Mesenteric fat pad (tissue), 1 donor: ENCODE data around the gene MRPL58. TPM values are rescaled to one million over a fixed set of nuclear protein-coding genes. Genes with fewer than 3 reads are reported as not detected.
A peak's percentile ranks its signal among the peaks of the same experiment; 100 is the strongest.
"Not testable (repeated sequence)": the region's sequence is repeated elsewhere in the genome, so short reads cannot be mapped to it uniquely, and the experiment has no call there.

Source experiments
- DNase-seq: peaks from one replicate; pipeline ENCODE4 v3.0.0-alpha.2; 2020; ENCODE audit warnings: low spot score
- total RNA-seq: library from RNA; stranded (reverse); fragmentation: NEBNext Ultra II Directional; extraction: Animal tissue kit (Norgen Biotek cat#: 25700); gene quantifications from one replicate; pipeline ENCODE4 v1.2.1, GENCODE V29; 2021
- donor health status: DM: yes; HTN: yes; CAD: no.

The MRPL58 gene
- total RNA-seq, 1 donor from 2014 or later, result 26.4 TPM

DNA sequence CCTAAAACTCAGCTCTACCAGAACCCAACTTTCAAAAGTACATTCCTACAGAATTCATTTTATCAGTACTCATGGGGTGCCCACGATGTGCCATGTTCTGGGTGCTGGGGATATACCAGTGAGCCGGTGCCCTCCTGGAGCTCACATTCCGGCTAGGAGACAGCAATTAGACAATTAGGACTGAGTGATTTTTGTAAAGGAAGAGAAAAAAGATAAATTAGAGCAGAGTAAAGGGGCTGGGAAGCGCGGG is 449 bp upstream of the MRPL58 start:
- DNase-seq, result no peak

DNA sequence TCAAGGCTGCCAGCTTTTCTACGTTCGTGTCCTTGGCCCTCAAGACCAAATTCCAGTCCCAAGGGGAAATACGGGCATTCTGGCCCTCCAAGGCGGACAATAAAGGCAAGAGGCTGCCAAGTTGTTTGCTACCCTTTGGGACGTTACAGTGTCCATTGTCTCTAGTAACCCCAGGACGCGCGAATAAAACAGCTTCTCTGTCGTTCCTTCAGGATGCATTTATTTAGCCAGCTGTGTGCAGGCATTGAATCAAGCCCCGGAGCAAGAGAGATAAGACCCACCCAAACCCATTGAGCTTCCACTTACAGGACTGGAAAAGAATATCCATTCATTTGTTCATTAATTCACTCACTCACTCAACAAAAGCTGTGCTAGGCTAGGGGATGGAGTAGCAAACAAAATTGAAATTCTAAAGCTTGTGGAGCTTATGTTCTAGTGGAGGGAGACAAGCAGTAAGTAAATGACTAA is 656 bp downstream of the MRPL58 start:
- DNase-seq, result no peak

DNA sequence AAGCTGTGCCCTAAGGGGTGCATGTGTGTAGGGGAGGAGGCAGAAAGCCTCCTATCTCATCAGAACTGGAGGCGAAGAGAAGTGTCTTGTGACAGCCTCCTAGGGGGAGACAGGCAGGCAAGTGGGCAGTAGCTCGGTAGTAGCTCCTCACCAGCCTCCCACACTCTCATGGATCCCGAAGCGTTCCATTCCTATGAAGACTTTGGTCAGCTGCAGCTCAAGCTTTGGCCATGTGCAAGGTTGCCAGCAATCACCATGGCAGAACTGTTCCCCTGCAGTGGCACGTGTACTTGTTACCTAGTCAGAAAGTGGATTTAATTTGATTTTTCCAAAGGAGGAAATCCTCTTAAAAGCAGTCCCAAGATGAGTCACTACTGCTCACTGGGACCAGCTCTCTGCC is 6.7 kb downstream of the MRPL58 start:
- no peak for DNase-seq

DNA sequence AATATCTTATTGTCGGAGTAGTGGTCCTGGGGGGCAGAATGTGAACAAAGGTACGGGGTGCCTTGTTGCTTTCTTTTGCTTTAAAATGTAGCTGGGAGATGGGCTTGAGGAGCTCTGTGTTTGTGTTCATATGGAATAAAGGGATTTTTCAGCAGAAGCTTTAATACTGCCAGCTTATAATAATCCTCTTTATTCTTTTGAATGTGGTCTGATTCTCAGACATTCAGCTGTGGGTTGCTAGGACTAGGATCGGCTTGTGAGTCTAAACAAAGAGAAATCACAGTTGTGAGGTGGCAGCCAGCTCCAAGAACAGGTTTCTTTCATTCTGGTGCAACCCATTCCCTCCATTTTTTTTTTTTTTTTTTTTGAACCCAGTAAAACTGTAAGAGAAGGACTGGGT is 7.2 kb downstream of the MRPL58 start:
- DNase-seq, result no peak

DNA sequence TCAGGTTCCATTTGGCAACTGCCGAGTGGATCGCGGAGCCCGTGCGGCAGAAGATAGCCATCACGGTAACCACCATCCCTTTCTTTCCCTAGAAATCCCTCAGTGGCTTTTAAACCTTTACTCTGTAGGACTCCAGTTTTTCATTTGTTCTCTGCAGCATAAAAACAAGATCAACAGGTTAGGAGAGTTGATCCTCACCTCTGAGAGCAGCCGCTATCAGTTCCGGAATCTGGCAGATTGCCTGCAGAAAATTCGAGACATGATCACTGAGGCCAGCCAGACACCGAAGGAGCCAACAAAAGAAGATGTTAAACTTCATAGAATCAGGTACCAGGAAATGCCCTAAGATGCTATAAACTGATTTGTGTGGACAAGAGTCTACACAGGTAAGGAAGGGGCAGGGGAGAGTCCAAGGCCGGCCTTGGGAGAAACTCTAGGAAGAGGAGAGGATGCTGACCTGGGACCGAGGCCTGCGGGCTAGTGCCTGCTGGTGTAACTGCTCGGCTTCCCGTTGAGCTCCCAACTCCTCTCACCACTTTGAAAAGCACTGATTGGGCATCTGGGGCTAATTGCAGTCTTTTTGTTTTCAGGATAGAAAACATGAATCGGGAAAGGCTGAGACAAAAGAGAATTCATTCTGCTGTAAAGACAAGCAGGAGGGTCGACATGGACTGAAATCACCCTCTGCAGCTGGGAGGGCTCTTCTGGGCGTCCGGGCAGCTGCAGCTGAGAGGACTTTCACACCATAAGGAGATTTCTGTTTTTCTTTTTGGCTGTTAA is 8.1 kb downstream of the MRPL58 start:
- DNase-seq, result no peak

DNA sequence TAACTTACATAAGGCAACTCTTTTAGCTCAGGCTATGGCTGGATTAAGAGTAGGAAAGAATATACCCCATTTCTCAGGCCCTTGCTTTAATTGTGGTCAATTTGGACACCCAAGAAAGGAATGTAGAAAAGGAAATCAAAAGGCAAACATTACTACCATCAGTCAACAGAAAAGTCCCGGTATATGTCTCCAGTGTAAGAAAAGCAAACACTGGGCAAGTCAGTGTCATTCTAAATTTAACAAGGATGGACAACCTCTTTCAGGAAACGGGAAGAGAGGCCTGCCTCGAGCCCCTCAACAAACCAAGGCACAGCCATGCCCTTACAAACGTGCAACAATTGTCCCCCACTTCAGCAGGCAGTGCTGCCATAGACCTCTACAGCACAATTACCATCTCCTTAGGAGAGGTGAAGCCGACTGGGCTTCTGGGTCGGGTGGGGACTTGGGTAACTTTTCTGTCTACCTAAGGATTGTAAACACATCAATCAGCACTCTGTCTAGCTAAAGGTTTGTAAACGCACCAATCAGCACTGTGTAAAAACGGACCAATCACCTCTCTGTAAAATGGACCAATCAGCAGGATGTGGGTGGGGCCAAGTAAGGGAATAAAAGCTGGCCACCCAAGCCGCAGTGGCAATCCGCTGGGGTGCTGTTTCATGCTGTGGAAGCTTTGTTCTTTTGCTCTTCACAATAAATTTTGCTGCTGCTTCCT is 12.4 kb downstream of the MRPL58 start:
- DNase-seq, result no peak

DNA sequence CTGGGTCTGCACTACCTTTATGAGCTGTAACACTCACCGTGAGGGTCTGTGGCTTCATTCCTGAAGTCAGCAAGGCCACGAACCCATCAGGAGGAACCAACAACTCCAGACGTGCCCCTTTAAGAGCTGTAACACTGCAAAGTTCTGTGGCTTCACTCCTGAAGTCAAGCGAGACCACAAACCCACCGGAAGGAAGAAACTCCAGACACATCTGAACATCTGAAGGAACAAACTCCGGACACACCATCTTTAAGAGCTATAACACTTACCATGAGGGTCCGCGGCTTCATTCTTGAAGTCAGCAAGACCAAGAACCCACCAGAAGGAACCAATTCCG is 12.9 kb downstream of the MRPL58 start:
- DNase-seq, result not testable (repeated sequence)

DNA sequence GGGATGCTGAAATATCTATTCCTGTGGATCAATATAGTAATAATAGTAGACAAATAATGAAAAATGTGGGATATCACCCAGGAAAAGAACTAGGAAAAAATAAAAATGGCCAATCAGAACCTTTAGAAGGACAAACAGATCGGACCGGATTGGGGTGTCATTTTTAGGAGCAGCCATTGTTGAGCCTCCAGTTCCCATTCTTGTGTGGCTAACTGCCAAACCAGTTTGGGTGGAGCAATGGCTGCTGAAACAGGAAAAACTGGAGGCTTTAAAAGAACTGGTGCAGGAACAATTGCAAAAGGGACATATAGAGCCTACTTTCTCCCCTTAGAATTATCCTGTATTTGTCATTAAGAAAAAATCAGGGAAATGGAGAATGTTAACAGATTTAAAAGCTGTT is 14.2 kb downstream of the MRPL58 start:
- not testable (repeated sequence) for DNase-seq

DNA sequence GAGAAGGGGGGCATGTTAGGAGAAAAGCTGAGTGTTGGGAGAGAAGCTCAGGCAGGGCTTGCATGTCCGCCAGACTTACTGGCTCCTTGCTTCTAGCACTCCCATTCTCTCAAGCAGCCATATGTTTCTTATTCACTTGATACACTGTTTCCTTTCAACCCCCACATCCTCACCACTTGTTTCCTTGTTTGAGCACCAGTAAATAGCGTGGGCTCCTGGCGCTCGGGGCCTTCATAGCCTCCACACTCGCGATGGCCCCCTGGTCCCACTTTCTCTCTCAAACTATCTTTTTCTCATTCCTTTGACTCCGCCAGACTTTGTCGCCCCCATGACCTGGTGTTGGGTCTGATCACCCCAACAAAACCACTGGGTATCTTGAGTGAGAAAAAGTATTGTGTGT is 17.7 kb downstream of the MRPL58 start:
- no peak for DNase-seq

DNA sequence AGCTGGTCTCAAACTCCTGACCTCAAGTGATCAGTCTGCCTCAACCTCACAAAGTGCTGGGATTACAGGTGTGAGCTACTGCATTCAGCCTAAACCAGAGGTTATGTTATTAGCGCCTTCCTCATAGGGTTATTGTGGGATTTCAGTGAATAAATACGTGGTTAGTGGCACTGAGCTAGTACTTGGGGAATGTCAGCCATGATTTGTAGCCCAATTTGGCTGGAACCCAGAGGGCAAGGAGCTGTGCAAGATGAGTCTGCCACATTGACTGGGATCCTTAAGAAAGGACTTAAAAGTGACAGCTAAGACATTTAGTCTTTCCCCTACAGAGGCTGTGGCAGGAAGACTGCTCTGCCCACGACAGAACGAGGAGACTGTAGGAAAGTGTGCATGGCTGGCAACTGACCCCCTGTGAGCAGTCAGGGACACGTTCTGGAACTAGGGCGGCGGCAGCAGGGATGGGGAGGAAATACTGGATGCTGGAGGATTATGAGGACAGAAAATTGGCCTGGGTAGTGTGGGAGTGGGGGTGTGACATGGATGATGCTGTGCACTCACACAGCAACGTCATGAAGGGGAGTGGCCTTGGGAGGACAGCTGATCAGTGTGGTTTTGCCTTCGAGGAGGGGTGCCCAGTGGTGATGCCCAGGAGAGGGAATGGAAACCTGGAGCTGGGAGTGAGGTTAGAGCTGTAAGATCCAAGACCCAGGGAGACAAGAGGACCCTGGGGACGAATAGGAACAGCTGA is 19.7 kb downstream of the MRPL58 start:
- peak; percentile 87 for DNase-seq

DNA sequence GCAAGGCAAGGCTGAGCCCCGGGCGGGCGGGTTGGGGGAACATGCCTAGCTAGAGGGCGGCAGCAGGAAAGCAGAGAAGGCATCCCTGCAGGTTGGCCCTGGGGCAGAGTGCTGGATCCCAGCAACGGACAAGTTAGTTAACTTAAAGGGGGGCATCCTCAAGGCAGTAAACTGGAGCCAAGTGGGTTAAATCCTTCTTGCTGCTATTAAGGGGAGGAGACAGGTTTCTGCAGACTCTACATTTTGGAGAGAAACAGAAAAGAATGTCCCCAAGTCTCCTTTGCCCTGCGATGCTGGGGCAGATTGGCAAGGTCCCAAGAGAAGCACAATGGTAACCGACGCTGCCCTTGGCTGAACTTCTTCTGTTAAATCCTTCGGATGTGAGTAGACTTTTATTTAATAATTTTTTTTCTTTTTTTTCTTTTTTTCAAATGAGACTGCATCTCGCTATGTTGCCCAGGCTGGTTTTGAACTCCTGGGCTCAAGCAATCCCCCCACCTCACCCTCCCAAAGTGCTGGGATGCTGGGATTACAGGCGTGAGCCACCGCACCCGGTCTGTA is 20.3 kb downstream of the MRPL58 start:
- DNase-seq, result peak; percentile 74

DNA sequence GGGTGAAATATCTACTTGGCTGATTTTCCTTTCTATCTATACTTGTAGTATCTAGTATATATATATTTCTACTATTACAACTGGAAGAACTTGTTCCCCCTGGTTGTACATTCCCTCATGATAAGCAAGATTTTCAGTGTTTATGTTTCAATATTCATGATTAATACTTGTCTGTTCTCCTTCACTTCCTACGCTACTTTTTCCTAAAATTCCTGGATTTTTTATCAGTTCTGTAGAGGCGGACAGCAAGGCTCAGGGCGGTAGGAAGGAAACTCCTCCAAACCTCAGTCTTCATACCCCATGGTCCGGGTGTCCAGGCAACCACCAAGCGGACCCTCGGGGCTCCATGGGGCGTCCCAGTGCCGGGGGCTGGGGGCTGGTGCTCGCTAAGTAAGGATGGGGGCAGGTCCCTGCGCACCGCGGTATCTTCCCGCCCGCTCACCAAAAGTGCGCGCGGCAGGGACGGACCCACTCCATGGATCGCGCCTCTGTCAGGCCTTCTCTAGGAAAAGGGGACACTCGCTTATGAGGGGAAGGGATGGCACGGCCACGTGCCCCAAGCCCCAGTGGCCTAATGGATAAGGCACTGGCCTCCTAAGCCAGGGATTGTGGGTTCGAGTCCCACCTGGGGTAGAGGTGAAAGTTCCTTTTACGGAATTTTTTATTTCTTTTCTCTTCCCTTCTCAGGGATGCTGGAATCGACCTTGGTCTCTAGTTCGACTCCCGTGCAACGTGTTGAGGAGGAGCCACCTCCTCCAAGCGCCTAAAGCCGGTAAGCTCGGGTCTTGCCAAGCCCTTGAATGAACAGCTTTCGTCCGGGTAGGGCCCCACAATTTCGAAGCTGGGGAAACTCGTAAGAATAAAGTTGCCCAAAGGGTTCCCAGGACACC is 21.1 kb downstream of the MRPL58 start:
- DNase-seq, result peak; percentile 95

DNA sequence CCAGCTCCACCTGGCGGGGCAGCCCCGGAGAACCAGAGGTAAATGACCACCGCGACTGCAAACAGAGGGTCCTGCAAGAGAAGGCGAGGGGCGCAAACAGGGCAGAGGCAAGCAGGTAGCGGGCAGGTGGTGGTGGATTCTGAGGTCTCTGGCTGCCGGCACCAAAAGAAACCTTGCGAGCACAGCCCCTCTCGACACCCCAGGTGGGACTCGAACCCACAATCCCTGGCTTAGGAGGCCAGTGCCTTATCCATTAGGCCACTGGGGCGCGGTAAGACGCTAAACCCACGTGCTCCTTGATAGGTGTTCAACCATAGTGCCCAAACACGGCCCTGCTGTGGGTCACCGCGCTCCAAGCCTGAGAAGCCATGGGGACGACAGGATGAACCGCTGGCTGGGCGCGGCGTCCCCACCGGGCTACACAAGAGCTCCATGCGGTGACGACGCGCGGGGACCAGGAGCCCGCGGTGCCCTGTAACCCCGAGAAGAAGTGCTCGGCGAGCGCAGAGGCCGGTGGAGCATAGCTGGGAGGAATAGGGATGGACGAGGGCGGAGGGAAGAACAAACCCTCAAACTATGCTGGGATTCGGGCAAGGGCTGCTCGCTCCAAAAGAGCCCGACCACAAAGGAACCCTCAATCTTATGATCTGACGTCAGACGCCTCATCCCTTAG is 21.9 kb downstream of the MRPL58 start:
- peak; percentile 93 for DNase-seq

DNA sequence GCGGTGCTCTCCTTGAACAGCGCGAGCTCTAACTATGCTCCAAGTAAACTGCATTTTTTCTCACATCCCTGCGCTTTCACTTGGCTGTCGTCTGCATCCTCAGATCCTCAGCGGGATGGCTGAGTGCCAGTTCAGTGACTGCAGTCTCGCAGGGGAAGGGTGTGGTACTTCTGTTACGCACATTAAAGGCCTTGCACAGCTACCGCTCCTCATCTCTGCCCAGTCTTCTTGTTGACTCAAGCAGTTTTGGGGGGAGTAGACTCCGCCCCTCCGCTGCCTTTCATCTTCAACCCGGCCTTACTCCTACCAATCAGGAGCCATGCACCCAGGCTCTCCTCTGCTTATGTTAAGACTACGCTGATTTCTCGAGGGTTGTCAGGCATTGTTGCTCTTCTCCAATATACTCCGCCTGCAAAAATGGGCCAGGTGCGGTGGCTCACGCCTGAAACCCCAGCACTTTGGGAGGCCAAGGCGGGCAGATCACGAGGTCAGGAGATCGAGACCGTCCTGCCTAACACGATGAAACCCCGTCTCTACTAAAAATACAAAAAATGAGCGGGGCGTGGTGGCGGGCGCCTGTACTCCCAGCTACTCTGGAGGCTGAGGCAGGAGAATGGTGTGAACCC is 24.3 kb downstream of the MRPL58 start:
- peak; percentile 93 for DNase-seq

DNA sequence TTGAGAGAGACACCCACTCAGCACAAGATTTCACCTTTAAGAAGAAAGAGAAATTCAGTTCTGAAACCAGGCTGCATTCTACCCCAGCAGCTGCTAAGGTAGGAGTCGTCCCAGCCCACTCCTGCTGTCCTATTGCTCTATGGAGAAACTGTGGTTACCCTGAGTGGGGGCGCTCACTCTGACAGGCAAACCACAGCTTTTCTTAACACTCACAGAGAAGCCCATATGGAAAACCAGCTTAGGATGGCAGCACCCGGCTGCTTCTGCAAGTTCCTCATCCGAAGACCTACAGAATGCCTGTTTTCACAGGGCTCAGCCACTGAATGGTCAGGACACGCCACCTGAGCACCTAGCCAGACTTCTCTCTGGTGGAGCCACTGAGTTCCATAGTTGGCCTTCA is 26.8 kb downstream of the MRPL58 start:
- DNase-seq, result peak; percentile 69

DNA sequence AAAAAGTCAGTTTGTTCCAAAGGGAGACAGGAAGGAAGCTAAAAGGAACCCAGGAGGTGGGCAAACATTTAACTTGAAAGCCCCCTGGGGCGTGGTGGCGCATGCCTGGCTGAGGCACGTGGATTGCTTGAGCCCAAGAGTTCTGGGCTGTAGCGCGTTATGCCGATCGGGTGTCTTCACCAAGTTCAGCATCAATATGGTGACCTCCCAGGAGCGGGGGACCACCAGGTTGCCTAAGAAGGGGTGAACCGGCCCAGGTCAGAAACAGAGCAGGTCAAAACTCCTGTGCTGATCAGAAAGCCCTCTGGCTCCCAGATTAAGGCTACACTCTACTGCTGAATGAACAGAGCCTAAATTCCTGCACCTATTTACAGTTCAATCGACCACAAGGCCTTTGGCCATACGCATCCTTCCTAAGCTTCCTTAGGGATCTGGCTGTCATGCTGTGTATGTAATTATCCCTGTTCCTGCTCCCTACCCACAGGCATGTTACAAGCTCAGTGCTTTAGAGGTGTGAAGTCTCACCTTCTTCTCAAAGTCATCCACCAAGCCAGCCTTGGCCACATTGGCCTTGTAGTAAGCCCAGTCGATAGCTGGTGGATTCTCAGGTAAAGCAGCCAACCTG is 29.3 kb downstream of the MRPL58 start:
- DNase-seq, result peak; percentile 72

DNA sequence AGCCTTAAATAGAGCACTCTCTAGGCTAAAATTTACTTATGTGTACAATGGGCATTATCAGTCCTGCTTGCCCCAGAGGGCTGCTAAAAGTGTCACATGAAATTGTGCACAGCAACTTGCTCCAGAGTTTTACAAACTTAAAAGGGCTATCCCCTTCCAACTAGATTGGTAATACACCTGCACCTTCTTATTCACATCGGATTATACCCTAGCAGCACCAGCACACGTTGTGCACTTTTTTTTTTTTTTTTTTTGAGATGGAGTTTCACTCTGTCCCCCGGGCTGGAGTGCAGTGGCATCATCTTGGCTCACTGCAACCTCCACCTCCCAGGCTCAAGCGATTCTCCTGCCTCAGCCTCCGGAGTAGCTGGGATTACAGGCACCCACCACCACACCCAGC is 31.3 kb downstream of the MRPL58 start:
- DNase-seq, result not testable (repeated sequence)

DNA sequence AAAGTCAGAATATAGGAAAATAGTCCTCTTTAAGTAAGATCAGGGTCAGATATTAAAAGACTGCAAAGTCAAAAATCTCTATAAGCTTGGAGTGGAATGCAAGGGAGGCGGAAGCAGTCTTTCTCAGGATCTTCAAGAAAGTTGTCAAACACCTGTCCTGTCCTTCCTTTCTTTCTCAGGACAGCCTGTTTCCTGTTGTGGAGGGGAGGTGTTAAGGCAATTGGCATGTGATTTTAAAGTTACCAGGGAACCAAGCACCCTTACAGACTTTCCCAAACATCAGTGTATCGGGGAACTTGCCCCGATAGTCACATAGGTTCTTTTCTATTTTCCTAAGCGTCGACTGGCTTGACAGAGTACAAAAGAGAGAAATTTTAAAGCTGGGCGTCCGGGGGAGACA is 32.2 kb downstream of the MRPL58 start:
- DNase-seq, result no peak

DNA sequence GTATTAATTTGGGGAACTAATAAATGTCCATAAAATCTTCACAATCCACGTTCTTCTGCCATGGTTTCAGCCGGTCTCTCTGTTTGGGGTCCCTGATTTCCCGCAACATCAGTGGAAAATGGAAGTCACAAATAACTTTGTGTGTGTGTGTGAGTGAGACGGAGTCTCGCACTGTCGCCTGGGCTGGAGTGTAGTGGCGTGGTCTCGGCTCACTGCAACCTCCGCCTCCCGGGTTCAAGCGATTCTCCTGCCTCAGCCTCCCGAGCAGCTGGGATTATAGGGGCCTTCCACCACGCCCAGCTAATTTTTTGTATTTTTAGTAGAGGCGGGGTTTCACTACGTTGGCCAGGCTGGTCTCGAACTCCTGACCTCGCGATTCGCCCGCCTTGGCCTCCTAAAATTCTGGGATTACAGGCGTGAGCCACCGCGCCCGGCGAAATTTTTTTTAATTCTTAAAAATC is 33.5 kb downstream of the MRPL58 start:
- DNase-seq, result not testable (repeated sequence)
